Heart left ventricle (tissue), 16 donors: ENCODE measurements around the gene BLACAT1. TPM values are rescaled to one million over a fixed set of nuclear protein-coding genes. Genes with fewer than 3 reads are reported as not detected.

Source experiments
- ATAC-seq, 4 donors: fragments of 200-7000 bp; cut with Tn5 transposase; one replicate each; pipeline ENCODE4 v1.9.1; 2020 to 2022; ENCODE audit warnings: moderate library complexity in 4 of 4, mild to moderate bottlenecking in 3 of 4, moderate number of reproducible peaks in 1 of 4
- DNase-seq, 5 donors: peaks; one replicate each; pipeline ENCODE4 v3.0.0-alpha.2; 2020
- H3K27ac ChIP-seq, 12 donors: fragments of 200-600 bp; sonication (generic) in 4 of 12; one replicate each; pipeline versions ENCODE4 v1.5.0 to v1.8.0; 2016 to 2022; ENCODE audit warnings: mild to moderate bottlenecking in 2 of 12
- H3K27me3 ChIP-seq, 9 donors: fragments of 200-600 bp; sonication (generic) in 2 of 9; one replicate each; pipeline versions ENCODE4 v1.5.1 to v1.8.0; 2016 to 2022; ENCODE audit warnings: mild to moderate bottlenecking in 3 of 9
- H3K36me3 ChIP-seq, 9 donors: fragments of 200-600 bp; sonication (generic) in 2 of 9; one replicate each; pipeline versions ENCODE4 v1.5.0 to v1.8.0; 2018 to 2022; ENCODE audit warnings: mild to moderate bottlenecking in 2 of 9
- H3K4me1 ChIP-seq, 12 donors: fragments of 200-600 bp; sonication (generic) in 4 of 12; one replicate each; pipeline versions ENCODE4 v1.5.0 to v1.8.0; 2016 to 2022; ENCODE audit warnings: mild to moderate bottlenecking in 3 of 12
- H3K4me3 ChIP-seq, 12 donors: fragments of 200-600 bp; sonication (generic) in 4 of 12; one replicate each; pipeline versions ENCODE4 v1.5.0 to v1.8.0; 2017 to 2022; ENCODE audit warnings: mild to moderate bottlenecking in 9 of 12, moderate library complexity in 4 of 12
- H3K9me3 ChIP-seq, 12 donors: fragments of 200-600 bp; sonication (generic) in 4 of 12; one replicate each; pipeline versions ENCODE4 v1.5.0 to v1.8.0; 2016 to 2022; ENCODE audit warnings: mild to moderate bottlenecking in 1 of 12
- POLR2A ChIP-seq, 2 donors: fragments of 450-650 bp; IDR thresholded peaks; one replicate each; pipeline ENCODE4 v1.6.1; 2017; ENCODE audit warnings: antibody characterized with exemption in 2 of 2, mild to moderate bottlenecking in 2 of 2, moderate library complexity in 2 of 2
- WGBS, 4 donors: extraction: QIAGEN DNeasy Blood & Tissue Kit in 2 of 4; methylation state at CpG; one replicate each; pipeline versions ENCODE4 v1.1.5 to v1.1.7; 2013 to 2018; 5-methylcytosine and 5-hydroxymethylcytosine counted together
- intact Hi-C, 10 donors: fragments of 100-400 bp; cut with DNase I; formaldehyde crosslinking; loops; one replicate each; pipeline versions ENCODE4 v1.11.1 to v1.14.2; 2022
- polyA plus RNA-seq, 2 donors: library from polyadenylated mRNA; stranded (reverse); fragments of 200-250 nt; gene quantifications; one replicate each; pipeline ENCODE4 v1.2.3, GENCODE V29; 2013
- total RNA-seq, 9 donors: library from RNA; depleted of rRNA in 2 of 9; stranded (reverse); fragments of >200 nt in 2 of 9; fragmentation: NEBNext Ultra II Directional in 3 of 9; extraction: Animal tissue kit (Norgen Biotek cat#: 25700) in 3 of 9; gene quantifications; one replicate each; pipeline versions ENCODE4 v1.1.0 to v1.2.4, GENCODE V29; 2016 to 2023
- TF ChIP-seq, protein P1 (sequence below), 12 donors: fragments of 200-600 bp; sonication (generic) in 4 of 12; IDR thresholded peaks; one replicate each; pipeline versions ENCODE4 v1.5.0 to v1.8.0; 2018 to 2022; ENCODE audit warnings: antibody characterized with exemption in 12 of 12, mild to moderate bottlenecking in 5 of 12
- donor health status: ischemic (EF 13 %, LVEDD 7.1; RV severe dilation, severe dysfunction).
- donor health status: healthy with polysubstance abuse.
- donor health status: DM: no; HTN: yes; CAD: no.
- donor health status: DM: no; HTN: no; CAD: no.
- donor health status: ischemic (EF 25% LVEDD 6.9; RV normal size, moderate dysfunction).
- donor health status: ischemic (EF 25% LVEDD 5.7; RV mildly dilated, moderate dysfunction).
- donor health status: healthy.
- donor health status: DM: yes; HTN: yes; CAD: no.
- donor health status: ischemic (EF 35%, LVEDD 5.7; RV mildly dilated, moderate dysfunction).
- donor health status: nonischemic (EF 11% LVEDD 7.7; RV severe dilation, severe dysfunction).
- donor health status: DM: yes; HTN: yes; CAD: no.
- donor health status: PGD.
- donor health status: ischemic (EF 29% LVEDD 5.4; RV normal size, mild dysfunction).
- donor health status: nonischemic (EF 23%, LVEDD 6.1; RV moderate dilation, normal function).

Gene BLACAT1
- total and polyA plus RNA-seq, 11 donors = 0.27 TPM; not detected in 10

DNA sequence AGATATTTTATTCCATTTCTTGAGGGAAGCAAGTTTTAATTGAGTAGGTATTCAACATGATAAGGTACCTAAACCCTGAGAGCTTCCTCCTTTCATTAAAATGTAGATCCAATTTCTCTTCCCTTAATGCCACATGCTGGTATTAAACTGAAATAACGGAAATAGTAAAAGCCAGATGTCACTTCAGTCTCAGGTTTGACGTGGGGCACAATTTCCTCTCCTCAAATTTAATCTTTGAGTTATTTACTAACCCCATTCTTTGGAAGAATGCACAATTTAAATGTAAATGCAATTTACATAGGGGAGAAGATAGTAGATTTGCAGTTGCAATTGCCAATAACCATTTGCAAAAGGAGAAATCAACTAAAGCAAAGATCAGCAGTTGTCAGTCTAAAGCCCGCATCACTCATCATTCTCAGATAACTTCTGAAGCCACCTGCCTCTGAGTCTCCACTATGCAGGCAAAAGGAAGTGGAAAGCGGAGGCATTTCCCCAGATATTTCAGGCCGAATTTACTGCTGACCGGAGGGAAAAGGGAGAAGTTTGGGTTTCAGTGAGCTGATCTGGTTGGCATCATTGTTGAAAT, 31.9 kb downstream of the BLACAT1 start:
- Histone ChIP-seq H3K9me3 (no peaks in the 10 kb centered on the region), H3K27me3 (peaks cover 0 to 6% (median 0%) of the 10 kb centered on the region in 9 donors), H3K27ac (no peak overlapping the region), H3K36me3 (no peaks in the 10 kb centered on the region), H3K4me1 (peaks cover 0 to 17% (median 0%) of the 10 kb centered on the region in 12 donors), H3K4me3 (no peak overlapping the region)
- DNase-seq (no peak), ATAC-seq (no peak)
- intact Hi-C loops = no loop called here
- no peak for TF ChIP-seq POLR2A (IDR thresholded peaks at IDR 0.05)
- 74 to 85% (median 80%) methylated on average over 6 of the region's 6 CpGs for WGBS, 4 donors

DNA sequence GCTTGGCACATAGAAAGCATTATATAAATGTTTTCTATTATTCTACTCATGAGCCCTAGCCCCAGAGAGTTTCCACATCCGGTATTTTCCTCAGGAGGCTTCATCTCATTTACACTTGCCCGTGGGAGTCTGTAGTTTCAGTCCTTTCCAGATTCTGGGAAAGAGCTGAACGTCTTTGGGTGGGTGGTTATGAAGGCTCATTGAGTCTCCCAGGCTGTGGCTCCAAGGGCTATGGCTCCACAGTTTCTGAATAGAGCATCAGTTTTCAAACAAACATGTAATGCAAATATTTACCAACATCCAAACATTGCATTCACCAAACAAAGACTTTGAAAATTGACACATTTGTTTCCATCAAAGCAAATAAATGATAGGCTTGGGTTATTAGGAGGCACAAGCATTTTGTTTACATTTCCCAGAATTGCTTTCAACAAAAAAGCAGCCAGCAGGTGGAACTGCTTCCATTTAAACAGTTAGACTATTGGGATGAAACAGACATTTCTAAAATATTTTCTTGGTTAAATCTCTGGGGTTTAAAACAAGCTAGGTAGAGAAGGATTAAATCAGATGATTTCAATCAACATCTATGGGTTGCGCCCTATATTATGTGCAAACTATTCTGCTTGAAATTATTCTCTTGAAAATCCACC, 32.7 kb downstream of the BLACAT1 start:
- H3K4me1 ChIP-seq = peaks cover 0 to 17% (median 0%) of the 10 kb centered on the region in 12 donors
- no peak overlapping the region for H3K4me3 ChIP-seq
- WGBS, 4 donors = 62 to 71% (median 66%) methylated on average over 4 of the region's 4 CpGs
- H3K9me3 ChIP-seq = no peaks in the 10 kb centered on the region
- no peaks in the 10 kb centered on the region for H3K36me3 ChIP-seq
- TF ChIP-seq, protein P1, sequence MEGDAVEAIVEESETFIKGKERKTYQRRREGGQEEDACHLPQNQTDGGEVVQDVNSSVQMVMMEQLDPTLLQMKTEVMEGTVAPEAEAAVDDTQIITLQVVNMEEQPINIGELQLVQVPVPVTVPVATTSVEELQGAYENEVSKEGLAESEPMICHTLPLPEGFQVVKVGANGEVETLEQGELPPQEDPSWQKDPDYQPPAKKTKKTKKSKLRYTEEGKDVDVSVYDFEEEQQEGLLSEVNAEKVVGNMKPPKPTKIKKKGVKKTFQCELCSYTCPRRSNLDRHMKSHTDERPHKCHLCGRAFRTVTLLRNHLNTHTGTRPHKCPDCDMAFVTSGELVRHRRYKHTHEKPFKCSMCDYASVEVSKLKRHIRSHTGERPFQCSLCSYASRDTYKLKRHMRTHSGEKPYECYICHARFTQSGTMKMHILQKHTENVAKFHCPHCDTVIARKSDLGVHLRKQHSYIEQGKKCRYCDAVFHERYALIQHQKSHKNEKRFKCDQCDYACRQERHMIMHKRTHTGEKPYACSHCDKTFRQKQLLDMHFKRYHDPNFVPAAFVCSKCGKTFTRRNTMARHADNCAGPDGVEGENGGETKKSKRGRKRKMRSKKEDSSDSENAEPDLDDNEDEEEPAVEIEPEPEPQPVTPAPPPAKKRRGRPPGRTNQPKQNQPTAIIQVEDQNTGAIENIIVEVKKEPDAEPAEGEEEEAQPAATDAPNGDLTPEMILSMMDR (IDR thresholded peaks at IDR 0.05) = peak in 5 of 12 donors; percentile 9 to 31 (median 16)
- TF ChIP-seq POLR2A (IDR thresholded peaks at IDR 0.05) = no peak
- intact Hi-C loops = no loop called here
- peaks cover 0 to 6% (median 0%) of the 10 kb centered on the region in 9 donors for H3K27me3 ChIP-seq
- ATAC-seq (no peak), DNase-seq (no peak)
- H3K27ac ChIP-seq = no peak overlapping the region

DNA sequence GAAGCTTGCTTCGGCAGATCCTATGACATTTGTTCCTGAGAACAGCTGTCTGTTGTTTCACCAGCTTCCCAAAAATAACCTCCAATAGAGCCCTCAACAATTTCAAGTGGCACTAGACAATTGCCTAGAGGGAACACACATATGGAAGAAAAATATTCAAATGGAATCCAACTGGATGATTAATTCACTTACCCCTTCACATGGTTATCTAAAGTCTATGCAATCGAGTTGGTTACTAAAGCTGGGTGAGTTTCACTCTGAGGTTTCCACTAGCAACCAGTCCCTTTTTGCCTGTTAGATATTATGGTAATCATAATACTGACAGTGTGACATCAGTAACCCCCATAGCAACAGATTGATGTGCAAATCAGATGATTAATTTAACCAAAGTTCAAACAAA, 34.0 kb downstream of the BLACAT1 start, which contains the start of gene LEMD1:
Gene LEMD1, minus strand, starts transcription at position 259 of the 400 bp plus-strand sequence. CDS start 1,520 bp downstream, outside the sequence.
- DNase-seq = no peak
- intact Hi-C loops = no loop called here
- H3K27me3 ChIP-seq = peaks cover 0 to 6% (median 0%) of the 10 kb centered on the region in 9 donors
- WGBS, 4 donors = 22 to 29% (median 27%) methylated on average over 2 of the region's 2 CpGs
- no peak within 1 kb of the TSS for H3K4me3 ChIP-seq
- H3K27ac ChIP-seq = peak within 1 kb of the TSS in 11 of 12 donors; percentile 3 to 82 (median 42)
- TF ChIP-seq, protein P1 (IDR thresholded peaks at IDR 0.05) = no peak
- TF ChIP-seq POLR2A (IDR thresholded peaks at IDR 0.05) = no peak
- H3K9me3 ChIP-seq = no peaks in the 10 kb centered on the region
- H3K36me3 ChIP-seq = no peaks in the 10 kb centered on the region
- ATAC-seq = peak; percentile 79 to 90 (median 84)
- peaks cover 0 to 19% (median 2%) of the 10 kb centered on the region in 12 donors for H3K4me1 ChIP-seq

DNA sequence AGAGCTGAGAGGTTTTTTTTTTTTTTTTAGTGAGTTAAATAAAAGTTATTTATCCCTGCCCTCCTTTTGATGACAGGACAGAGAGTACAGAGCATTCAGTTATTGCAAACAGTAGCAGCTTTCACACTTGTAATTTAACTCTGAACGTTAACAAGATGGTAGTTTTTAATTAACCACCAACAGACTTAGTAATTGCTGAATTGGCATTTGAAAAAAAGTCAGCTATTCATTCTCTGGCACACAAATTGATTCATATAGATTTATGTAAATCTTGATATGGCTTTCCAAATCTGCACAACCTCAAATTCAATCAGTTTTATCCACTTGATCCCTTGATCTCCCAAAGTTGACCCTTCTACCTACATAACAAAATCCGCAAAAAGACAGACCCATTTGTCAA, 34.9 kb downstream of the BLACAT1 start:
- Histone ChIP-seq H3K36me3 (no peaks in the 10 kb centered on the region), H3K27me3 (peaks cover 0 to 6% (median 0%) of the 10 kb centered on the region in 9 donors), H3K27ac (peak overlapping the region in 7 of 12 donors; percentile 3 to 82 (median 67)), H3K4me3 (no peak overlapping the region), H3K9me3 (no peaks in the 10 kb centered on the region), H3K4me1 (peaks cover 0 to 20% (median 3%) of the 10 kb centered on the region in 12 donors)
- WGBS, 4 donors = 64 to 74% (median 71%) methylated on average over 2 of the region's 2 CpGs
- intact Hi-C loops = no loop called here
- TF ChIP-seq POLR2A (IDR thresholded peaks at IDR 0.05) = no peak
- TF ChIP-seq, protein P1 (IDR thresholded peaks at IDR 0.05) = no peak
- ATAC-seq (no peak), DNase-seq (no peak)
